Activated naive CD4-positive, alpha-beta T cell treated with anti-CD3 and anti-CD28 coated beads for 36 hours (primary cell): Measurements from ENCODE around the gene LHCGR. TPM values are rescaled to one million over a fixed set of nuclear protein-coding genes. Genes with fewer than 3 reads are reported as not detected.

Experiments used
- total RNA-seq, 2 experiments: library from RNA; stranded (reverse); gene quantifications; one replicate each; pipeline ENCODE4 v1.2.3, GENCODE V29; 2021

Gene LHCGR
- total RNA-seq, 2 experiments from 2014 or later = not detected

Other genes with a start within 250 kb of the LHCGR start
- gene STON1, start 225.6 kb downstream of the LHCGR start, total RNA-seq = under 1 TPM; 0.45 to 0.57 TPM
- gene GTF2A1L, start 137.9 kb downstream of the LHCGR start, total RNA-seq = not detected